Renal cortex interstitium (tissue), 15 donors: ENCODE measurements around the gene LSM6. TPM values are rescaled to one million over a fixed set of nuclear protein-coding genes. Genes with fewer than 3 reads are reported as not detected.
A peak's percentile ranks its signal among the peaks of the same experiment; 100 is the strongest.

ENCODE experiments used
- DNase-seq, 11 donors: peaks; one replicate each; pipeline ENCODE4 v3.0.0-alpha.2; 2013; ENCODE audit warnings: low read depth in 9 of 11, low spot score in 4 of 11; ENCODE audit errors: extremely low read depth in 1 of 11
- long read RNA-seq, 16 experiments: transcript quantifications; one replicate each; lab custom pipeline, GENCODE V29; 2026
- polyA plus RNA-seq, 3 donors: library from polyadenylated mRNA; unstranded; fragments of 120-200 nt; gene quantifications; one replicate each; pipeline ENCODE4 v1.2.1, GENCODE V29; 2013; ENCODE audit not compliant: insufficient read length in 3 of 3

Gene LSM6
- polyA plus RNA-seq: 10 to 100 TPM; 53.3 to 63.3 (median 60.8) TPM
- long read RNA-seq, donor 1, transcript LSM6-201 (4 exons, 2,259 nt): major isoform, 30 of 31 reads
- long read RNA-seq, donor 1, partial matches to known transcripts: 0 of 31 reads
- long read RNA-seq, donor 1, other reads (novel, unspliced or antisense): 0 of 31 reads
- long read RNA-seq, donor 2, transcript LSM6-201 (4 exons, 2,259 nt): major isoform, 21 of 23 reads
- long read RNA-seq, donor 2, partial matches to known transcripts: 0 of 23 reads
- long read RNA-seq, donor 2, other reads (novel, unspliced or antisense): 0 of 23 reads
- long read RNA-seq, donor 3, transcript LSM6-201 (4 exons, 2,259 nt): major isoform, 62 of 67 reads
- long read RNA-seq, donor 3, partial matches to known transcripts: 0 of 67 reads
- long read RNA-seq, donor 3, other reads (novel, unspliced or antisense): 0 of 67 reads
- long read RNA-seq, donor 4, transcript LSM6-201 (4 exons, 2,259 nt): major isoform, 25 of 25 reads
- long read RNA-seq, donor 4, partial matches to known transcripts: 0 of 25 reads
- long read RNA-seq, donor 4, other reads (novel, unspliced or antisense): 0 of 25 reads
- long read RNA-seq, donor 5: 0 reads
- long read RNA-seq, donor 6, transcript LSM6-201 (4 exons, 2,259 nt): major isoform, 34 of 38 reads
- long read RNA-seq, donor 6, partial matches to known transcripts: 0 of 38 reads
- long read RNA-seq, donor 6, other reads (novel, unspliced or antisense): 0 of 38 reads
- long read RNA-seq, donor 7, transcript LSM6-201 (4 exons, 2,259 nt): major isoform, 47 of 55 reads
- long read RNA-seq, donor 7, partial matches to known transcripts: 5 of 55 reads
- long read RNA-seq, donor 7, other reads (novel, unspliced or antisense): 0 of 55 reads
- long read RNA-seq, donor 8: 0 reads
- long read RNA-seq, donor 9, transcript LSM6-201 (4 exons, 2,259 nt): major isoform, 29 of 31 reads
- long read RNA-seq, donor 9, partial matches to known transcripts: 0 of 31 reads
- long read RNA-seq, donor 9, other reads (novel, unspliced or antisense): 0 of 31 reads
- long read RNA-seq, donor 10, transcript LSM6-201 (4 exons, 2,259 nt): major isoform, 46 of 52 reads
- long read RNA-seq, donor 10, partial matches to known transcripts: 0 of 52 reads
- long read RNA-seq, donor 10, other reads (novel, unspliced or antisense): 0 of 52 reads
- long read RNA-seq, donor 11, transcript LSM6-201 (4 exons, 2,259 nt): major isoform, 34 of 37 reads
- long read RNA-seq, donor 11, partial matches to known transcripts: 0 of 37 reads
- long read RNA-seq, donor 11, other reads (novel, unspliced or antisense): 0 of 37 reads
- long read RNA-seq, donor 12, transcript LSM6-201 (4 exons, 2,259 nt): major isoform, 11 of 13 reads
- long read RNA-seq, donor 12, partial matches to known transcripts: 0 of 13 reads
- long read RNA-seq, donor 12, other reads (novel, unspliced or antisense): 0 of 13 reads
- long read RNA-seq, donor 13: 0 reads
- long read RNA-seq, donor 14, transcript LSM6-208 (4 exons, 454 nt): minor isoform, 5 of 56 reads
- long read RNA-seq, donor 14, transcript LSM6-201 (4 exons, 2,259 nt): major isoform, 42 of 56 reads
- long read RNA-seq, donor 14, partial matches to known transcripts: 6 of 56 reads
- long read RNA-seq, donor 14, other reads (novel, unspliced or antisense): 0 of 56 reads
- long read RNA-seq, donor 15, transcript LSM6-201 (4 exons, 2,259 nt): major isoform, 14 of 15 reads
- long read RNA-seq, donor 15, partial matches to known transcripts: 0 of 15 reads
- long read RNA-seq, donor 15, other reads (novel, unspliced or antisense): 0 of 15 reads
- long read RNA-seq, donor 16, transcript LSM6-201 (4 exons, 2,259 nt): major isoform, 94 of 121 reads
- long read RNA-seq, donor 16, transcript LSM6-208 (4 exons, 454 nt): minor isoform, 7 of 121 reads
- long read RNA-seq, donor 16, partial matches to known transcripts: 16 of 121 reads
- long read RNA-seq, donor 16, other reads (novel, unspliced or antisense): 0 of 121 reads

DNA sequence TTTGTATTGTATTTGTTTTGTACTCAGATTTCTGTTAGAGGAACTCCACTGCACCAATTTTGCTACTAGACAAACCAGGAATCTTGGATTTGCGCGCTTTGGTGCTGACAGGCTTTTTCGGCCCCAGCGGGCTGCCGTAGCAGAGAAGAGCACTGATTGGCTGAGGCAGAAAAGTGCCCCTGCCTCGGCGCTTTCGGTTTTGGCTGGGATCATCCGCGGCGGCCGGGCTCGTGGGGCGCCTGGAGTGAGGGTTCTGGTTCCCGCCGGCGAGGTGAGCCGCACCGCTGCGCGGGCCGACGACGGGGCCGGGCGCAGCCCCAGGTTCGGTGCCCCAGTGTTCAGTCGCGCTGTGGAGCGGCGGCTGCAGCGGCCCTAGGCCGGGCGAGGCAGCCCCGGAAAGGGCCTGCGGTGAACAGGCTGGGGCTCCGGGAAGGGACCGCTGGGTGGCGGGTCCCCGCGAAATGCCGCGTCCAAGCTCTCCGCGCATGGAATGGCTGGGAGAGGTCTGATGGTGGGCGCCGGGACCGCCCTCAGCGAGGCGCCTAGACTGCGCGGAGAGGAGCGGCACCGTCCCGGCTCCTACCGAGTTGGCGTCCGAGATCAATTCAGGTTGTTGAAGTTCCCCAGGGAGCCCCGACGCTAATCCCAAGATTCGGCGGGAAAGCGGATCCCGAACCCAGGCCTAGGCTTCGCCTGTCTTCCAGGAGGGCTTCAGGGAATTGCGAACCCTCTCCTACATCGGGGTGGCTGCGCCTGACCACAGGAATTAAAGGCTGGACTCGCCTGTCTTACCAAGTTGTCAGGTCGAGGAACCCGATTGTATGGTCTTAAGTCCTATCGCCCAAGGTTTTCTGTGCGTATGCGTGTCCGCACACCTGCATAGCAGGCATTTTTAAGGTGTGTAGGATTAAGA is at the start of gene LSM6:
Gene LSM6 (plus strand): TSS at position 178 of the 913 bp plus-strand sequence. CDS start 7,204 bp downstream, outside the sequence.
- peak; percentile 70 to 88 (median 79) for DNase-seq

DNA sequence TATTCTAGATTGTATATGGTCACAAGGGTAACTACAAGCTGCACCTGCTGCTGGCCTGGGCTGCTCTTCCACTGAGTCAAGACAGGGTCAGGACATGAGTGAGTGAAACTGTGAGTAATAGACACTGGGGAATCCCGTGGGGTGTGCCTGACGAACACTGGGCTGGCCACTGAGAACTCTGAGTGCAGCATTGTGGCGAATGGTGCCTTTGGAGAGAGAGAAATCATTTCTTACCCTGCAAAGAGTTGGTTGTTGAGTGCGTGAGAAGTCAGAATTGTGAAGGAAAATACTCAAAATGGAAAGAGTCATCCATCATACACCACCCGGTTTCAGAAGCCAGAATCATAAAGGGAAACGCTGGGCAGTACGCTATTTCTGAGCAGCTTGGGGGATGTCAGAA is 43.1 kb upstream of the LSM6 start:
- DNase-seq: no peak

DNA sequence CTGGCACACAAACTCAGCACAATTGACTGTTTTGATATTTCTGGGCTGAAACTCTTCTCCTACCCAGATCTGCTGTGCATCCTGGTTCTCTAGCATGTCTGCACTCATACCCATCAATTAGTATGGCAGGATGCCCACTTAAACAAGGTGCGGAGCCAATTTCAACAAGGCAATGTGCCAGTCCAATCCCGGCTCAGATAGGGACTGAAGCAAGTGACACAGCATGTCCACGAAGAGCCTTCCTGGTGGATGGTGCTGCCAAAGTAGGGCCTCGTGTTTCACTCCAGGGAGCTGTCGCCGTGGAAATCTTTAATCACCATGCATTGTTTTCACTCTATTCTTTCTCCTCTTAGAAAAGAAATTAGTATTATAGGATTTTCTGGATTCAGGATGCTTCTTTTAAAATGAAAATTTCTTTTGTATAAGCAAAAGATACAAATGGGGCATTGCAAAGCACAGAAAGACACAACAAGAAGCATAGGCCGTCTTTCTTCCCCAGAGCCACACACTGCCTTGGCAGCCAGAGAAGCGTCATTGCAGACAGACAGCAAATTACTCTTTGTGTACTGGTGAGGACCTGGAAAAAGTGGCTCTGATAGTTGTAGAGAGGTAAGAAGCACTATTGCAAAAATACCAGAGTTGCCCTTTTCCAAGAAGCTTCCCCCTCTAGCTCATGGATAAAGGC is 40.6 kb upstream of the LSM6 start:
- no peak for DNase-seq

DNA sequence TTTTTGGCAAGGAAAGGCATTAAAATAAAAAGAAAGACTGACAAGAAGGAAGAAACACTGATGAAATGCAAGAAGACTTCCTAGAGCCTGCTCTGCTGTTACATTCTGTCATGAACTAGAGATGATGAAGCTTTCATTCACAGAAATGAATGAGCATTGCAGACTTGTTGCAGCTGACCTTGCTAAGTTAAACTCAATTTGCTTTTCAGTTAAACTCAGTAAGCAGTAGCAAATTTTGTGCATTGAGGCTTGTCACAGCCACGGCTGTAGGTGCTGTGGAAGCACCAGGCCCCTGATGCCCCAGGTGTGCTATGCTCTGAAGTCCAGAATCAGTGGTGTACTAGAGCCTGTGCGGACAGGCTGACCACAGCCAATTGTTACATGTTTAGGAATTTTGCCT is 39.6 kb upstream of the LSM6 start:
- no peak for DNase-seq

DNA sequence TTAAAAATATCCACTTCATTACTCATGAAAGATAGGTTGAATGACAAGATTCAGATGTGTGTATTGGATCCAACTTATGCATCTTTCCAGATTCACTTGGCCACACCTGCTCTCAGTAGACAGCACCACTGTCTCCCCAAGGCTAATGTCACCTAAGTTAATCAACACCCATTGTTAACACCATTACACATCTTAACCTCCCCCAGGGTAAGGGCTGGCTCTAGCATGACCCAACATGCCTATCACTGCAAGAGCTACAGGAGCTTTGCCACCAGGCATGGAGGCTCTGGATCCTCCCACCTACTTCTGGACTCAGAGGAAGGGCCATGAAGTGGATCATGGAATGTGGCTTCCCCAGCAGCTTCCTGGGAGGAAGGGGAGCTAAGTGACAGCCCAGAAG is 32.8 kb upstream of the LSM6 start:
- DNase-seq: no peak

DNA sequence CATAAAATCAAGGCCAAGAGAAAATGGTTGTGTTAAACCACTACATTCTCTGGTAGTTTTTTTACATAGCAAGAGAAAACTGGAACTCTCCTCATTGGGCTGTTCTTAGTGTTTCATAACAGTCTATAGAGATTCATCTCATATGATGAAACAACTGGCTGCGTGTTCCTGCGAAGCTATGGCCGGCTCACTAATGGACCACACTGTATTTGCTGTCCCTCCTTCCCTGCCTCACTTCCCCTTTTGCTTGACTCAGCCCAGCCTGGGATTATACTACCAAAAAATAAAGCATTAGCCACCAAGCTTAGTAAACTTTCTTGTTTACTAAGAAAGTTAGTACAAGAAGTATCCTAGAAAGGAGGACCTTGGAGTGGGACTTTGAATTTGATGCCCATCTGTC is 31.6 kb upstream of the LSM6 start:
- DNase-seq: no peak

DNA sequence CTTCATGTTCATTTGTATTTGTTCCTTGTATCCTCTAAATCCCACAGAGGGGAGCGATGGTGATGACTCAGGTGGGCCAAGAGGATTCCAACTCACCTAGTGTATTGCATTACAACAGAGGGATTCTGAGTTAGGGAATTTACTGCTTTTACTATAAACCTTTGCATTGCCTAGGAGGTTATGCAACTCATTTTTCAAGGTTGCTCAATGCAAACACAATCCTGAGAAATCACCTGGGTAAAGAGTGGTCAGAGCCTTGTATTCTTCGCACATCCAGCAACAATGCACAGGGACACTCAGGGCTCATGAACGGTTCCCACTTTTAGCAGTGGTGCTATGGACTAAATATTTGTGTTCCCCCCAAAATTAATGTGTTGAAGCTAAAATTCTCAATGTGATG is 28.6 kb upstream of the LSM6 start:
- DNase-seq: no peak

DNA sequence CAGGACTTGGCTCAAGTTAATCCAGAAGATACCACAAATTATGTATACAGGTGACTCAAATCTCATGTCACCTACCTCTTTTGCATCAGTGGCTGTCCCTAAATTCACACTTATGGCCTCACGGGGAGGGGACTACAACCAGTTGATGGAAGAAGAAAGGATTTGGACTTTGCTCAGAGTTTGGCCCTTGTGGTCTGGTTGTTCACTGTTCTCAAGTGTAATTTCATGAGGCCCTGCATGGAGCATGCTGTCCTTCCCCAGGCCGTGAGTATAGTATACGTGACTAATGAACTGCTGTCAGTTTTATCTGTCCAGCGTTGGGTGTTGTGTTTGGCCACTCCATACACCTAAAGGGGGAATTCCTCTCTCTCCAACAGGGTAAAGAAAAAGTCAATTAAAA is 27.5 kb upstream of the LSM6 start:
- no peak for DNase-seq

DNA sequence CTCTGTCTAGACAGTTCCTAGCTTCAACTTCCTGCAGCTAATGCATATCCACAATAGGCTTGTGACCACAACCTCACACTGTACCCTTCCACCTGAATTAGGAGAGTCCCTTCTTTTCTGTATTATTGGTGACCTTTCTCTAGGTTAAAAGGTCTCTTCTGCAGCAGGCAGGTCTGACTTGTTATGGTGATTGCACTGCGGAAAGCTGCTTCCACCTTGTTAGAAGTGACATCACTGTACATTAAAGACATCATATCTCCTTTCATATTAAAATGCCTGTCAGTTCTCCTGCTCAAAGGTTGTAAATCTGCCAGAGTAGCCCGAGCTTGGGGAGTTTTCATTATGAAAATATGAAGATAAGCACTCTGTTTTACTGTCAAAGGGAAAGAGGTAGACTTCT is 21.5 kb upstream of the LSM6 start:
- no peak for DNase-seq

DNA sequence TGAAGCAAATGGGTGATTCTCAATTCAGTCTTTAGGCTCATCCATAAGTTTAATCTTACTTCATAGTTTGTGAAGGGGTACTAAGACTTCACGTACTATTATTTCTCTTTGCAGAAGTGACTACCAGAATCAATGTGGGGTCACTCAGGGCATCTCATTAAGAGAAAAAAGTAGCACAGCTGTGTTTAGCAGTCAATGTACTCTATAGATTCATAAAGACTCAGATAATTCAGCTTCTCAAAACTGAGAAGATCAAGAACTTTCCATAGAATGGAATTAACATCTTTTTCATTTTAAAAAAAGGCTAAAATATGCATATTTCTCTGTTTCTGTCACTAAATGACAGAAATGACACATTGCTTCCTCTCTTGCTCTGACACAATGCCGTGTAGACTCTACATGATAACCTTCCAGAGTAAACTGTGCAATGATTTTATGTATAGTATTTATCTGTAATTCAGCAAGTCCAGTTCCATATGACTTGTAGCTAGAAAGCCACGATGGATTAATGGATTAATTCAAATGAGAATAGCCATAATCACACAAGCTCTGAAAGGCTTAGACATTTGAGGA is 20.3 kb upstream of the LSM6 start:
- DNase-seq: no peak

DNA sequence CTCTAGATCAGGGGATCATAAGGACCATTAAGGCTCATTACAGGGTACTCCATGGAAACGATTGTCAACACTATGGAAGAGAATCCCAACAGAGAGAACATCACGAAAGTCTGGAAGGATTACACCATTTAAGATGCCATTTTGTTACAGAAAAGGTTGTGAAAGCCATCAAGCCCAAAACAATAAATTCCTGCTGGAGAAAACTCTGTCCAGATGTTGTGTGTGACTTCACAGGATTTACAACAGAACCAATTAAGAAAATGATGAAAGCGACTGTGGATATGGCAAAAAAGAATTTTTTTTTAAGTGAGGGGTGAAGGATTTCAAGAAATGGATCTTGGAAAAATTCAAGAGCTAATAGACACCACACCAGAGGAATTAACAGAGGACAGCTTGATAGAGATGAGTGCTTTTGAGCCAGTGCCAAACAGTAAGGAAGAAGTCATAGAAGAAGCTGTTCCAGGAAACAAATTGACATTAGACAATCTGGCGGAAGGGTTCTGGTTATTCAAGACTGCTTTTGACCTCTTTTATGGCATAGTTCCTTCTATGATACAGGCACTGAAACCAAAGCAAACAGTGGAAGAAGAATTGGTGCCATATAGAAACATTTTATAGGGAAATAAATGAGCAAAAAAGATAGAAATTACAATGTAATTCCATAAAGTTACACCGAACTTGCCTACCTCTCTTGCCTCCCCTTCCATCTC is 17.3 kb upstream of the LSM6 start:
- no peak for DNase-seq

DNA sequence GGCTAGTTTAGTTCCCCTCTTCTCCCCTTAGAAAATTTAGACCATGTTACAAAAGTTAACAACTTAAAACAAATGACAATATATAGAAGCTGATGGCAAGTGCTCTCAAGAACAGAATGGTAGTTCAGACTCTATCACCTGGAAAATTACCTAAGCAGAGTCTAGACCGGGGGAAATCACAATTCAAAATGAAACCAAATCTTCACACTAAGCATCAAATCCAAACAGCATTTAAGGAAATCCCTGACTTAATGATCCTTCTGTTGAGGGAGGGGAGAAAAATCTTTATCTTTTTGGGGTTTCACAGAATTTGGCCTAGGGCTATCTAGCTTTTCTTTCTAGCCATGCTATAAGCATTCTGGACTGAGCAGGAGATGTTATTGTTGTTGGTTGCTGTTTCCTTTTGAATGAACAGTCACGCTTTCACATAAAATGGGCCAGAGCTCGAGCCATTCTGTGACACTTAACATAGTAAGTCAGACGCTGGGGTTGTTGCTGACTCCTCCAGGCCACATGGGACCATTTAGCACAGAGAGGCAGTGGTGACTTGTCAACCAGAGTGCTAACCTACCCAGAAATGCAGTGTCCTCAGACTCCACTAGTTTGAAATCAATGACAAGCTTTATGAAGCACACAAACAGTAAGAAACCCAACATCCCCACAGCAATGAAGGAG is 16.0 kb upstream of the LSM6 start:
- no peak for DNase-seq

DNA sequence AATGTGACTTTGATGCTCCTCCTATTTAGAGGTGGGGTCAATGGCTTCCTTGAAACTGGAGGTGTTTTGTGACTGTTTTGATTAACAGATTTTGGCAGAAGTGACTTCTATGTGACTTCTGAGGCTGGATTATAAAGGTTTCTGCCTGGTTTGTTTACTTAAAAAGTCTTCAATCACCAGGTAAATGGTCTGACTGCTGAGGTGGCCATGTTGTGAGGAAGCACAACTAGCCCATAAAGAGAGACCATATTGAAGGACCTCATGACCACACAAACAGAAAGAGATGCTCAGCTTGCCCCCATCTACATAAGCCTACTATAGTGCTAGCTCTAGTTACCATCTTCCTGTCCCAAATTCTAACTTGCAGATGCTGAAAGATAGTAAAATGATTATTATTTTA is 14.3 kb upstream of the LSM6 start:
- DNase-seq: no peak

DNA sequence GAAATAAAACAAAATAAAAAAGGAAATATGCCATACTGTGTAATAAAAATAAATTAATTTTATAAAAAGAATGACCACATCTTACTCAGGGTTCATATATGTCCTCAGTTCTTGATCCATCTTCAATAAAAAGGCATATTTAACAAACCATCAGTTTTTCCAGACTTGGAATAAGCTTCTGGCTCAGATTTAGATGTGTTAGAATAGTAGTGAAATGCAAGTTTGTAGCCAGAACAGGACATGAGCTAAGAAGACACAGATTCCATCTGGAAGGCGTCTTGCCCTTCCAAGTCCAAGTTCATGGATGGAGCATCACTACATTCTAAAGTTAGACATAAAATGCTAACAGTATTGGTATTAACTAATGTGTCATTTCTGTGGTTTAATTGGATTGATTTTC is 10.3 kb upstream of the LSM6 start:
- no peak for DNase-seq

DNA sequence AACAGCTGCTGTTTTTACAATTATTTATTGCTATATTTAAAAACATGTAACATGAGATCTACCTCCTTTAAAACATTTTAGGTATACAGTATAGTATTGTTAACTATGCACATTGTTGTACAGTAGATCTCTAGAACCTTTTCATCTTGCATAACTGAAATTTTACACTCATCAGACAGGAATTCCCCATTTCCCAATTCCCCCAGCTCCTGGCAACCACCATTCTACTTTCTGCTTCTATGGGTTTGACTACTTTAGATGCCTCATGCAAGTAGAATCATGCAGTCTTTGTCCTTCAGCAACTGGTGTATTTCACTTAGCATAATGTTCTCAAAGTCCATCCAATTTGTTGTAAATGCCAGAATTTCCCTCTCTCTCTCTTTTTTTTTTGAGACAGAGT is 9.7 kb upstream of the LSM6 start:
- no peak for DNase-seq
